ENCODE measurements around the gene PDE3A. TPM values are rescaled to one million over a fixed set of nuclear protein-coding genes. Genes with fewer than 3 reads are reported as not detected.

PDE3A gene
- total and polyA plus RNA-seq, 2 of the 4 experiments (the other 2 are of a cell fraction), result 0.09 to 0.18 TPM

- Histone ChIP-seq H3K36me3 (ENCODE audit: control insufficient read depth, insufficient read depth, low read length) (no peaks in the 10 kb centered on the region), H3K4me2 (ENCODE audit: low read depth, low read length) (no peak overlapping the region), H2AK9ac (replicated peaks; ENCODE audit: low read depth, low read length, poor library complexity) (no peak overlapping the region), H3K27me3 (ENCODE audit: control insufficient read depth, insufficient read depth, low read length) (no peaks in the 10 kb centered on the region), H2BK5ac (ENCODE audit: low read depth, low read length, poor library complexity, severe bottlenecking) (no peak overlapping the region), H3K9me3 (ENCODE audit: control insufficient read depth, insufficient read depth, low read length) (no peaks in the 10 kb centered on the region), H4K20me1 (ENCODE audit: insufficient read depth, low read length) (no peaks in the 10 kb centered on the region), H3K9ac (ENCODE audit: low read depth, low read length) (no peak overlapping the region), H3K79me1 (ENCODE audit: low read depth in 1 of 2, low read length in 2 of 2) (no peaks in the 10 kb centered on the region), H3K56ac (ENCODE audit: extremely low read depth, insufficient read depth, low read length) (no peak overlapping the region), H4K91ac (ENCODE audit: insufficient read depth, low read depth, low read length) (0 out of 2 replicates have a peak overlapping the region, but pooled peaks have one; percentile 13), H3K4me3 (ENCODE audit: insufficient read depth, low read depth, low read length) (no peak overlapping the region), H3K18ac (ENCODE audit: low read depth, low read length) (no peak overlapping the region), H3K14ac (replicated peaks; ENCODE audit: low read depth, low read length) (no peak overlapping the region), H3K4me1 (ENCODE audit: control insufficient read depth, insufficient read depth, low read length) (peaks cover 16% of the 10 kb centered on the region), H3K4ac (ENCODE audit: low read depth, low read length) (no peak overlapping the region), H2BK15ac (ENCODE audit: low read depth, low read length) (no peak overlapping the region), H4K8ac (ENCODE audit: low read depth in 2 of 2, low read length in 2 of 2) (no peak overlapping the region), H2BK120ac (ENCODE audit: low read depth, low read length) (no peak overlapping the region), H4K5ac (ENCODE audit: low read depth, low read length) (no peak overlapping the region), H2AK5ac (ENCODE audit: low read depth, low read length) (no peak overlapping the region), H2AFZ (replicated peaks; ENCODE audit: low read length, poor library complexity) (no peak overlapping the region), H3K9me1 (ENCODE audit: insufficient read depth, low read length) (peaks cover 3% of the 10 kb centered on the region), H3K27ac (ENCODE audit: insufficient read depth, low read length) (no peak overlapping the region), H2BK20ac (ENCODE audit: low read depth, low read length) (no peak overlapping the region), H3K23ac (ENCODE audit: low read depth, low read length) (no peak overlapping the region)
- DNase-seq (peak; percentile 40), ATAC-seq (ENCODE audit: low read depth) (no peak)
- intact Hi-C loops (cut with micrococcal nuclease) (no loop called here), in situ Hi-C loops (cut with MboI; ENCODE audit: low sequenced_read_pairs) (no loop called here), dilution Hi-C loops (cut with HindIII; ENCODE audit: low sequenced_read_pairs, unreplicated experiment) (no loop called here)
- ChIA-PET POLR2A (ENCODE audit: unreplicated experiment) (no interaction called here), CTCF (no interaction called here)
- WGBS, 2 experiments (ENCODE audit: extremely low coverage in 2 of 2, insufficient read length in 1 of 2), result no CpG with 5 or more reads among the region's 1 CpG
- no TSS peak for BruUV-seq (replicated peaks)
- TF ChIP-seq MAZ (IDR thresholded peaks at IDR 0.05; ENCODE audit: borderline replicate concordance, low read depth, low read length) (no peak), CHD1 (IDR thresholded peaks at IDR 0.05; ENCODE audit: low read depth, low read length) (no peak), RFX5 (IDR thresholded peaks at IDR 0.05; ENCODE audit: low read depth, low read length) (no peak), POLR2A (IDR thresholded peaks at IDR 0.05; ENCODE audit: low read depth, low read length) (no peak), BHLHE40 (IDR thresholded peaks at IDR 0.05; ENCODE audit: low read depth, low read length) (no peak), NFE2L2 (IDR thresholded peaks at IDR 0.05; ENCODE audit: low read depth, low read length) (no peak), RCOR1 (IDR thresholded peaks at IDR 0.05; ENCODE audit: insufficient replicate concordance, low read length) (no peak), RAD21 (IDR thresholded peaks at IDR 0.05; ENCODE audit: low read length) (no peak)
Observed at GRCh38 chr12:20493934-20494333, 125.6 kb downstream of the PDE3A start.

Measured in IMR-90 (cell line).